Measurements from ENCODE around the gene HOXC10.
A peak's percentile ranks its signal among the peaks of the same experiment; 100 is the strongest.

The HOXC10 gene

GRCh38 chr12:54030889-54031471 lies 46.0 kb downstream of the HOXC10 start:
- DNase-seq, result no peak

GRCh38 chr12:54031480-54031879 lies 46.5 kb downstream of the HOXC10 start:
- no peak for DNase-seq

- no peak for DNase-seq
Observed at GRCh38 chr12:54032086-54032619, 47.2 kb downstream of the HOXC10 start.

DNA sequence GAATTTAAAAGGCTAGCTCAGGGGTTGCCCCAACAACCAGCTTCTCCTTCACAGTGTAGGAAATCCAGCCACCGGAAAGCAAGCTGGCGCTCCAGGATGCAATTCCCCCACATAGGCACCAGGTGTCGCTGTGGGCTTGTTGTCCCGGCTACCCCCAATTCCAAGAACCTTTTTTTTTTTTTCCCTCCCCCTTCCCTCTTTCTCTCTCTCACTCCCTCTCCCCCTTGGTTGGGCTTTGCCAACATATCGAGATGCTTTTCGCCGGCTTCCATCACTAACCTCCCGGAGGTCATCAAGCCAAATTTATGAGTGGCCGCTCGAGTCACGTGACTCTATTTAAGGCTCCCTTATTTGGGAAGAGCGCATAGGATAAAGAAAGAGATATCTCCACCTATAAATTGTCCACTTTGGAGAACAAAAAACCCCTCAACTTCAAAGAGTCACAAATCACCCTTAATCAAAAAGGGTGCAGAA lies 47.7 kb downstream of the HOXC10 start, which contains the start of gene HOXC5:
Gene HOXC5, plus strand, starts transcription at position 424 of the 474 bp plus-strand sequence. CDS start 73 bp downstream, outside the sequence.
- DNase-seq, result peak; percentile 26

DNA sequence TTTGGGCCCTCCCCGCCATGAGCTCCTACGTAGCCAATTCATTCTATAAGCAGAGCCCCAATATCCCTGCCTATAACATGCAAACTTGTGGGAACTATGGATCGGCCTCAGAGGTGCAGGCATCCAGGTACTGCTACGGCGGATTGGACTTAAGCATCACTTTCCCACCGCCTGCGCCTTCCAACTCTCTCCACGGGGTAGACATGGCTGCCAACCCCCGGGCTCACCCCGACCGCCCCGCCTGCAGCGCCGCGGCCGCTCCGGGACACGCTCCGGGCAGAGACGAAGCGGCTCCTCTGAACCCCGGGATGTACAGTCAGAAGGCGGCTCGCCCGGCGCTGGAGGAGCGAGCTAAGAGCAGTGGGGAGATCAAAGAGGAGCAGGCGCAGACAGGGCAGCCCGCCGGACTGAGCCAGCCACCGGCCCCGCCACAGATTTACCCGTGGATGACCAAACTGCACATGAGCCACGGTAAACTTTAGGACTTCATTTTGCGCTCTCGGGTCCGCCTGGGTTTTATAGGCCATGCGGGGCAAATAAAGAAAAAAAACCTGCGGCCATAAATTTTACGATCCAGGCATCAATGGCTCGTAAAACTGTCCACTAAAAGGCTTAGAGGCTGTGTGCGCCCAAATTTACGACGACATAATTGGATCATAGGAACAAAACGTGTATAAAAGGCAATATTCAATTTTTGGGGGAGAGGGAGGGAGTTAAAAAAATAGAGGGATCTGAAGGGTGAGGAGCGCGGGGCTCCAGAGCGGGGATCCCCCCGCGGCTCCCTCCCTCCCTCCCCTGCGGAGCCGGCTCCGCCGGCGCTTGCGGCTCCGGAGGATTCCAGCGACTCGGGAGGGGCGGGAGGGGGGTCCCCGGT lies 48.4 kb downstream of the HOXC10 start:
- no peak for DNase-seq

GRCh38 chr12:54033980-54034784 lies 49.2 kb downstream of the HOXC10 start:
- no peak for DNase-seq

- no peak for DNase-seq
Observed at GRCh38 chr12:54034785-54035310, 49.9 kb downstream of the HOXC10 start.

DNA sequence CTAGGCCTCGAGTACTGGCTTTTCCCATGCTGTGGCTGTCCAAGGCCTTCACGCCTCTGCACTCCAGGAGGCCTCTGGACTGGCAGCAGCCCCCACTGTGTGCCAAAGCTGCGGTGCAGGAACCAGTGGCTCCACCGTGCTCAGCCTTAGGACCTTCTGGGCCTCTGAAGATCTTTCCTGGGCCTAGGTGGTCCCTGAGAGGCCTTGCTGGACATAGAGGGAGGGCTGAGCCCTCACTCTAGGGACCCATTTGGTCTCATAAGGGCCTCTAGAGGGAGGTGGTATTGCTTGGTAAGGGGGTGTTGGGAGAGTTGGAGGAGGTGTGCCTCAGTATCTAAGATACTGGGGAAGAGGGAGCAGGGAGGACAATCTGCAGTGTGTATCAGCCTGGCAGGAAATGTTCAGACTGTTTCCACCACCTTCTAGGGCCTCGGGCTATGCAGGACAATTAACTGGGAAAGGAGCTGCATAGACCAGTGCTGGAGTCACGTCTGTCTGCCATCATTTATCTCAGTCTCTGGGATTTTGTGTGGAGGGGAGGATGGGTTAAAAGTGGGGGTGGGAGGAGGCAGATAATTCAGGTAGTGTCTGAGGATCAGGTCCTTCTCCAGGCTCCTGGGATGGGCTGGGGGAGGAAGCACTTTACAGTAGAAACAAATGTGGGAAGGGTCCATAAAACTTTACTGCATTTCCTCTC lies 50.8 kb downstream of the HOXC10 start:
- DNase-seq, result no peak

GRCh38 chr12:54036620-54037359 lies 51.8 kb downstream of the HOXC10 start:
- DNase-seq, result no peak

DNA sequence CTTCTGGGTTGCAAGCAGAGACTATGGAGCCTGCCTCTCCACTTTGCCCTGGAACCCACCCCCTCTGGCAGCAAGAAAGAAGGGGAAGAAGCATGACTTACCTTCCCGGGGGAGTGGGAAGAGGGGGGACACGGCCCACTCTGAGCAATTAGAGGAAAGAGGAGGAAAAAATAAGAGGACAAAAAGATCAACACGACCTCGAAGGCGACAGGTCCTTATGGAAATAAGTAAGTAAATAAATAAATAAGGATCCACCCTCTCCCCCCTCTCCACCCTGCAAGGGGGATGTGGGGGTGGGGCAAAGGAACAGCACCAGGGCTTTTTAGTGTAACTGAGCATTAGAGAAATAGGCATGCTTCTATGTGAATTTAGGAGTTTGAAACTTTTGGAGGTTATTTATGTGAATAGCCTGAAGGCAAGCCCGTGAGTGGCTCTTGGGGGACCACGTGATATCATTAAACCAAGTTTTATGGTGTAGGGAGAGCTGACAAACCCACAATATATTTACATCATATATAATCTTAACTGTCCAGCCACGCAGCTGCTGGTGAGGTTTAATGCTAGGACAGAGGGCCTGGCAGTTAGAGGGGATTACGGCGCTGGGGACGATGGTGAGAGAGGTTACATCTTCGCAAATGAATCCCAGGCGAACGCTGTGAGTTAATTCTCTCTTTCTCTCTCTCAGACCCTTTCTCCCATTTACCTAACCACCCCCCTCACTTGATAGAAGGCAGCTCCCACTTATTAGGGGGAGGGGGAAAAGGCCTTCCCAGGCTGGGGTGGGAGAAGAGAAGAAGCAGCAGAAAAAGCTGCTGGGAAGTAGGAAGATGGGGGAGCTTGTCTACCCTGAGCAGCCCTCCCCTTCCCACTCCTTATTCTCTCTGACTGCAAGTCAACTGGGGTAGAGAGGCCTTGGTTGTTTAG lies 52.7 kb downstream of the HOXC10 start:
- no peak for DNase-seq

DNA sequence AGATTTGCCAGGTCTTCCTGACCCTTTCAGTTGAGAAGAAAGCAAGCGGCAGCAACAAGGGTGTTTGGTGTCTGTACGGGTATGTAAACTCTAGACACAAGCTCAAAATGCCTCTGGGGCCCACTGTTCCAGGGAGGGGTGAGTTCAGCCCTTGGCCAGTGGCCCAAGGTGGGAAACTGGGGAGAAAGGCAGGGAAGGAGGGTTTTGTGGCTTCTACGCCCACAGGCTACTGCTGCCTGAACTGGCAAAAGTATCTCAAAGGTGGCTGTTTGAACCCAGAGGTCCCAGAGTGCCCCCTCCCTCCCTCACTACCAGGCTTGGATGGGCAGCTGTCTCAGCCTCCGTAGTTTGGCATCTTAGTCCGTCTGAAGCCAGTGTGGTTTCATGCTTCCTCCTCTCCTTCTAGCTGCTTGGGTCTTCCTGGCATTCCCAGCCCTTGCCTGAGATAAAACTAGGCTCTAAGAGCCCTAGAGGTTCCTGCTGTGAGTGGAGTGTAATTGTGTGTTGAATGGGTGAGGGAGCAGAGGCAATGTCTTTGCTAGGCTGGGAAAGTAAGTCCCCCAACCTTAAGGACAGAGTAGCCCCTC lies 53.4 kb downstream of the HOXC10 start:
- DNase-seq, result no peak

DNA sequence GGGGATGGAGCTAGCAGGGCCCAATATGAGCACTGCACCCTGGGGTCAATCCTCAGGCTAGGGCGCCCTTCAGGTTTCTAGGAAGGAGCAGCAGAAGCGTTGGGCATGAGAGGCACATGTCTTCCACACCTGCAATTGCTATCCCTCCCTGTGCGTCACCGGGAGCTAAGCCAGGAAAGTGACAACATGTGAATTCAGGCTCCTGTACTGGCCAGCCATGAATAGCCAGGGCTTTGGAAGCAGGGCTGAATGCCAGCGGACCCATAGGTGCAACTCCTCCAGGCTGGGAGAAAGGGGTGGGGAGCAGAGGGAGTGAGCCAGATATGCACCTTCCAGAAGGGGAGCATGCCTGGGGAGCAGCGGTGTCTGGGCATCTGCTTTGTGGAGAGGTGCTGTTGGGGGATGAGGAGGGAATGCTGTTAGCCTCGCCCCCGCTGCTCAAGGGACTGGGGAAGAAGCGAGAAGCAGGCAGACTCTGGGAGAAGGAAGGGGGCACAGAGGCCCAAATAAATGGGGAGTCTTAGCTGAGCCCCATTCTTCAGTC lies 54.0 kb downstream of the HOXC10 start:
- DNase-seq, result no peak

DNA sequence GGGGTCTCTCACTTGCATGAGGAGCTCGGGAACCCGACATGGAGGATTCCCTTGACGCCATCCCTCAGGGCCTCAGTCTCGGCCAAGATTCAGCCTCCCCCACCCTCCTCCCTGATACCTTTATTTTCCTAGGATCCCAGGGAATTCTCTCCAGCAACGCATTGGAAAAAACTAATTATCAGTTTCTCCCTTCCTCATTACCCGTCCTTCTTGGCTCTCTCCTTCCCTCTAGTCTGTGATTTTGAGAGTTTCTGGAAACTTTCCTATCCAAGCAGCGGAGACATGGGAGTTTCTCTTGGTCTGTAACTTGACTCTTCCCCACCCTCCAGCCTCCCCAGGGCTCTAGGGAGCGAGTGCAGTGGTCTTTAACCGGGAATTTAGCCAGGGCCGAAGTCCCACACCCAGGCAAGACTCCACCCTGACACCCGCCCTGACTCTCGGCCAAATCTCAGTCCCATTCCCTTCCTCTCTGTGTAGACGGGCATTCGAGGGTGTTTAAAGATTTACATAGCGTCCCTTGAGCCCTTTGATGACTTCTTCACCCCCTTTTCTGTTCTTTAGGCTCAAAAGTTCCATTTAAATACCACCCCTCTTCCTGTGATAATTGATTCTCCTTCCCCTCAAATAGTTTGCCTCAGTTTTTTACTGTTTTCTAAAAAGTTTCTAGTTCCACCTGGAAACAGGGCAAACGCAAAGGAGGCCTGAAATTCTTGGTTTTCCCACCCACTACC lies 54.6 kb downstream of the HOXC10 start:
- DNase-seq, result no peak

All from NCI-H2029 treated with DMSO at 0.1 percent for 48 hours (cell line).